ENCODE data around the gene UMODL1. TPM values are rescaled to one million over a fixed set of nuclear protein-coding genes. Genes with fewer than 3 reads are reported as not detected.

Gene UMODL1
- total RNA-seq, 1 experiment from 2014 or later: not detected

DNA sequence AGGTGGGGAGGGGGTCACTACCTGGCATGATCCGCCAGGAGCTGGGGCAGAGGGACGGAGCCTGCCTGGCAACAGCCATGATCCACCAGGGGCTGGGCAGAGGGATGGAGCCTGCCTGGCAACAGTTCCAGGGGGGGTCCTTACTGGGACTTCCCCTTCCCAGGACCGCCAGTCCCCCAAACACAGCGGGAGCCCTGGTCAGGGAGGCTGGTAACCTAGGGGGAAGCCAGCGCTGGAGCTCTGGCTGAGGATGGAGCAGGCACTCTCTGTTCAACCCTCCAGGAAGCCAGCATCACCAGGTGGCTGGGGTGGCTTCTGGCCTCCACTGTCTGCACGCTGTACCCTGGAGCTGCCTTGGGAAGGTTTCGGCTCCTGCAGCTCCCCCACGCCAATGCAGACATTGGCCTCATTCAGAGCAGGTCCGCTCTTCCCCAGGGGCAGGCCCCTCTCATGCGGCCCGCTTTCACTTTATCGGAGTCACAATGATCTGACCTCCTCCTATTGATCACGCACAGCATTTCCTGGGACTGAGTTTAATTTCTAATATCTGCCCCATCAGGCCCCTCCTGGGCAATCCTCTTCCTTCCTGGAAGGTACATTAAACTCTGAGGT is 79.5 kb downstream of the UMODL1 start:
- Histone ChIP-seq H2AFZ (no peak overlapping the region), H4K20me1 (ENCODE audit: insufficient read depth) (no peaks in the 10 kb centered on the region), H3K9me3 (ENCODE audit: insufficient read depth, low read depth) (no peaks in the 10 kb centered on the region), H3K79me2 (ENCODE audit: low read depth) (no peaks in the 10 kb centered on the region), H3K27ac (no peak overlapping the region), H3K4me2 (no peak overlapping the region), H3K4me3 (no peak overlapping the region), H3F3A (ENCODE audit: insufficient read depth, low read depth) (no peaks in the 10 kb centered on the region), H3K4me1 (replicated peaks; ENCODE audit: insufficient read depth) (no peaks in the 10 kb centered on the region), H3K9me2 (ENCODE audit: insufficient read depth) (no peaks in the 10 kb centered on the region), H3K27me3 (ENCODE audit: insufficient read depth, low read depth) (no peaks in the 10 kb centered on the region), H3K36me3 (ENCODE audit: low read depth) (no peaks in the 10 kb centered on the region)
- TF ChIP-seq EZH2 (IDR thresholded peaks at IDR 0.05; ENCODE audit: low read depth): no peak
- TF ChIP-seq, protein P1, sequence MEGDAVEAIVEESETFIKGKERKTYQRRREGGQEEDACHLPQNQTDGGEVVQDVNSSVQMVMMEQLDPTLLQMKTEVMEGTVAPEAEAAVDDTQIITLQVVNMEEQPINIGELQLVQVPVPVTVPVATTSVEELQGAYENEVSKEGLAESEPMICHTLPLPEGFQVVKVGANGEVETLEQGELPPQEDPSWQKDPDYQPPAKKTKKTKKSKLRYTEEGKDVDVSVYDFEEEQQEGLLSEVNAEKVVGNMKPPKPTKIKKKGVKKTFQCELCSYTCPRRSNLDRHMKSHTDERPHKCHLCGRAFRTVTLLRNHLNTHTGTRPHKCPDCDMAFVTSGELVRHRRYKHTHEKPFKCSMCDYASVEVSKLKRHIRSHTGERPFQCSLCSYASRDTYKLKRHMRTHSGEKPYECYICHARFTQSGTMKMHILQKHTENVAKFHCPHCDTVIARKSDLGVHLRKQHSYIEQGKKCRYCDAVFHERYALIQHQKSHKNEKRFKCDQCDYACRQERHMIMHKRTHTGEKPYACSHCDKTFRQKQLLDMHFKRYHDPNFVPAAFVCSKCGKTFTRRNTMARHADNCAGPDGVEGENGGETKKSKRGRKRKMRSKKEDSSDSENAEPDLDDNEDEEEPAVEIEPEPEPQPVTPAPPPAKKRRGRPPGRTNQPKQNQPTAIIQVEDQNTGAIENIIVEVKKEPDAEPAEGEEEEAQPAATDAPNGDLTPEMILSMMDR (conservative IDR thresholded peaks at IDR 0.05): no peak
- BruUV-seq (replicated peaks): no TSS peak
- POLR2A ChIA-PET (ENCODE audit: unreplicated experiment): no interaction called here
- intact Hi-C loops (cut with micrococcal nuclease; ENCODE audit: unreplicated experiment): no loop called here
- DNase-seq: no peak
- CTCF ChIA-PET: no interaction called here

DNA sequence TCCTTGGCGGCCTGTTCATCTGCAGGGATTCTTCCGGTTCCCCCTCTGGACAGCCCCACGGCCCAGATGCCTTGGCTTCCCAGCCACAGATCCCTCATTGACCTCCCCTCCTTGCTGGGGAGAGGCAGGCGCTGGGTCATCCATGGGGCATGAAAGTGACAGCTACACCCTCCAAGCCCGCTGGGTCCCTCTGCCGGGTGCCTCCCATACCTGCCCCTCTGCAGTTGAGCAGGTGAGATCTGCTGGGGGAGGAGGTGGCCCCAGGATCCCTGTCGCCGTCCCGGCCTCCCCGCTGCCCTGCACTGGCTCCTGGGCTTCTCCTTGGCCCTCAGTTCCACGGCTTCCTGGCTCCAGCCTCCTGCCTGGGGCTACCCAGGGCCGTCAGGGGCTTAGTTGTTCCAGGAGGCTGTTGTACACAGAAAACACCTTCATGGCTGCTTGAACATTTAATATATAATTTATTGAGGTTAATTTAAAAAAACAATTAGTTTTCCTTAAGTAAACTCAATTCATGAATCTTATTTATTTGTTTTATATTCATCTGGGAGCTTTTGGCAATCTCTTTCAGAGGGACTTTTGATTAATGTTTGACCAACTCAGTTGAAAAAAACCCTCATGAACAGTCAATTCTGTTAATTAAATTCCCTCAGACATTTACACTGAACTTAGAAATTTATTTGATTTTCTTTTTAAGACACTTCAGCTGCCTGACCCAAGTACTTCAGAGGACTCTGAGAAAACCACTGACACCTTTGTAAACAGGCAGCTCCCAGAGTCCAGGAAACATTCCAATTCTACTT is 80.2 kb downstream of the UMODL1 start:
- H3K27ac ChIP-seq: no peak overlapping the region
- no peaks in the 10 kb centered on the region for H3K4me1 ChIP-seq (replicated peaks; ENCODE audit: insufficient read depth)
- no peaks in the 10 kb centered on the region for H3K79me2 ChIP-seq (ENCODE audit: low read depth)
- H3F3A ChIP-seq (ENCODE audit: insufficient read depth, low read depth): no peaks in the 10 kb centered on the region
- POLR2A ChIA-PET (ENCODE audit: unreplicated experiment): no interaction called here
- no peaks in the 10 kb centered on the region for H3K27me3 ChIP-seq (ENCODE audit: insufficient read depth, low read depth)
- H3K36me3 ChIP-seq (ENCODE audit: low read depth): no peaks in the 10 kb centered on the region
- no peak overlapping the region for H3K4me2 ChIP-seq
- BruUV-seq (replicated peaks): no TSS peak
- CTCF ChIA-PET: no interaction called here
- no peaks in the 10 kb centered on the region for H4K20me1 ChIP-seq (ENCODE audit: insufficient read depth)
- intact Hi-C loops (cut with micrococcal nuclease; ENCODE audit: unreplicated experiment): no loop called here
- no peaks in the 10 kb centered on the region for H3K9me3 ChIP-seq (ENCODE audit: insufficient read depth, low read depth)
- H2AFZ ChIP-seq: no peak overlapping the region
- H3K9me2 ChIP-seq (ENCODE audit: insufficient read depth): no peaks in the 10 kb centered on the region
- DNase-seq: no peak
- no peak overlapping the region for H3K4me3 ChIP-seq
- no peak for TF ChIP-seq EZH2 (IDR thresholded peaks at IDR 0.05; ENCODE audit: low read depth)
- TF ChIP-seq, protein P1 (conservative IDR thresholded peaks at IDR 0.05): no peak

DNA sequence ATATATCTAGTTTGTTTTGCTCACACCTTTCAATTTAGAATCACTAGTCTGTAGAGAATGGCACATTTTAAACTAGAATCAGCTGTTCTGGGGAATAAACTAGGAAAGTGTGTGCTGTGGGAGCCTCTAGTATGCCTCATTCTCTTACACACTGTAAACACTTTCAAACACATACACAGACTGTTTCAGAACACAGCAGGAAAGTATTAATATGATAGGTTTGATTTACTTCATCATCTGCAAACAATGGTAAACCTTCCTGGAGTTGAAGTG is 80.8 kb downstream of the UMODL1 start:
- H3K27me3 ChIP-seq (ENCODE audit: insufficient read depth, low read depth): no peaks in the 10 kb centered on the region
- no peak overlapping the region for H2AFZ ChIP-seq
- H3F3A ChIP-seq (ENCODE audit: insufficient read depth, low read depth): no peaks in the 10 kb centered on the region
- no peaks in the 10 kb centered on the region for H4K20me1 ChIP-seq (ENCODE audit: insufficient read depth)
- no peaks in the 10 kb centered on the region for H3K9me3 ChIP-seq (ENCODE audit: insufficient read depth, low read depth)
- DNase-seq: no peak
- no TSS peak for BruUV-seq (replicated peaks)
- H3K4me2 ChIP-seq: no peak overlapping the region
- TF ChIP-seq, protein P1 (conservative IDR thresholded peaks at IDR 0.05): no peak
- TF ChIP-seq EZH2 (IDR thresholded peaks at IDR 0.05; ENCODE audit: low read depth): no peak
- no peak overlapping the region for H3K4me3 ChIP-seq
- ChIA-PET POLR2A (ENCODE audit: unreplicated experiment) (no interaction called here), CTCF (no interaction called here)
- H3K27ac ChIP-seq: no peak overlapping the region
- H3K9me2 ChIP-seq (ENCODE audit: insufficient read depth): no peaks in the 10 kb centered on the region
- H3K36me3 ChIP-seq (ENCODE audit: low read depth): no peaks in the 10 kb centered on the region
- intact Hi-C loops (cut with micrococcal nuclease; ENCODE audit: unreplicated experiment): no loop called here
- H3K4me1 ChIP-seq (replicated peaks; ENCODE audit: insufficient read depth): no peaks in the 10 kb centered on the region
- H3K79me2 ChIP-seq (ENCODE audit: low read depth): no peaks in the 10 kb centered on the region
